HL-60 (cell line): Measurements from ENCODE around the gene NANOS2.

Experiments used
- DNase-seq, 2 experiments: peaks; one replicate each; pipeline ENCODE4 v3.0.0-alpha.2; 2010 to 2020; ENCODE audit warnings: low read depth in 1 of 2, low spot score in 1 of 2
- H3K27ac ChIP-seq: fragments of 250-450 bp; sonication (Bioruptor Pico); replicated peaks from 2 replicates; pipeline ENCODE4 v1.5.1; 2020; ENCODE audit warnings: mild to moderate bottlenecking, moderate library complexity
- H3K27me3 ChIP-seq: fragments of 250-450 bp; sonication (Bioruptor Pico); 2 replicates; pipeline ENCODE4 v1.5.1; 2021; ENCODE audit warnings: mild to moderate bottlenecking, moderate library complexity; ENCODE audit not compliant: insufficient read depth, poor library complexity, severe bottlenecking
- H3K4me3 ChIP-seq: replicated peaks from 2 replicates; pipeline ENCODE4 v1.5.1; 2011; ENCODE audit warnings: mild to moderate bottlenecking, control low read depth, low read length; ENCODE audit not compliant: insufficient read depth
- GABPA ChIP-seq: IDR thresholded peaks from 2 replicates; pipeline ENCODE4 v1.6.1; 2012; ENCODE audit warnings: low read depth
- POLR2AphosphoS5 ChIP-seq: IDR thresholded peaks from 2 replicates; pipeline ENCODE4 v1.6.1; 2012; ENCODE audit warnings: low read depth
- SPI1 ChIP-seq: IDR thresholded peaks from 2 replicates; pipeline ENCODE4 v1.6.1; 2012; ENCODE audit warnings: low read depth, mild to moderate bottlenecking, borderline replicate concordance
- TF ChIP-seq, protein P1 (sequence below): IDR thresholded peaks from one replicate; pipeline ENCODE4 v1.5.1; 2011; ENCODE audit warnings: low read length, control low read depth, inconsistent platforms; ENCODE audit not compliant: insufficient read depth
- TF ChIP-seq, protein P2 (sequence below): IDR thresholded peaks from 2 replicates; pipeline ENCODE4 v1.6.1; 2012; ENCODE audit warnings: low read depth; ENCODE audit not compliant: insufficient replicate concordance

NANOS2 gene

DNA sequence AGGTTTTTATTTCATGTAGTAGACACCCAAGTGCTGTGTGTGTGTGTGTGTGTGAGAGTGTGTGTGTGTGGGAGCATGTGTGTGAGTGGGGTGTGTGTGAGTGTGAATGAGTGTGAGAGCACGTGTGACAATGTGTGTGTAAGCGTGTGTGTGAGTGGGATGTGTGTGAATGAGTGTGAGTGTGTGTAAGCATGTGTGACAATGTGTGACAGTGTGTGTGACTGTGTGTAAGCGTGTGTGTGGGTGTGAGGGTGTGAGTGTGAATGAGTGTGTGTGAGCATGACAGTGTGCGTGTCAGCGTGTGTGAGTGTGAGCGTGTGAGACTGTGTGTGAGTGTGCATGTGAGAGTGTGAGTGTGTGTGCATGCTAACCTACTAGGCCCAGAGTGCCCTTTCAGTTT, 43.7 kb upstream of the NANOS2 start:
- TF ChIP-seq, protein P1, sequence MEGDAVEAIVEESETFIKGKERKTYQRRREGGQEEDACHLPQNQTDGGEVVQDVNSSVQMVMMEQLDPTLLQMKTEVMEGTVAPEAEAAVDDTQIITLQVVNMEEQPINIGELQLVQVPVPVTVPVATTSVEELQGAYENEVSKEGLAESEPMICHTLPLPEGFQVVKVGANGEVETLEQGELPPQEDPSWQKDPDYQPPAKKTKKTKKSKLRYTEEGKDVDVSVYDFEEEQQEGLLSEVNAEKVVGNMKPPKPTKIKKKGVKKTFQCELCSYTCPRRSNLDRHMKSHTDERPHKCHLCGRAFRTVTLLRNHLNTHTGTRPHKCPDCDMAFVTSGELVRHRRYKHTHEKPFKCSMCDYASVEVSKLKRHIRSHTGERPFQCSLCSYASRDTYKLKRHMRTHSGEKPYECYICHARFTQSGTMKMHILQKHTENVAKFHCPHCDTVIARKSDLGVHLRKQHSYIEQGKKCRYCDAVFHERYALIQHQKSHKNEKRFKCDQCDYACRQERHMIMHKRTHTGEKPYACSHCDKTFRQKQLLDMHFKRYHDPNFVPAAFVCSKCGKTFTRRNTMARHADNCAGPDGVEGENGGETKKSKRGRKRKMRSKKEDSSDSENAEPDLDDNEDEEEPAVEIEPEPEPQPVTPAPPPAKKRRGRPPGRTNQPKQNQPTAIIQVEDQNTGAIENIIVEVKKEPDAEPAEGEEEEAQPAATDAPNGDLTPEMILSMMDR, result no peak
- TF ChIP-seq, protein P2, sequence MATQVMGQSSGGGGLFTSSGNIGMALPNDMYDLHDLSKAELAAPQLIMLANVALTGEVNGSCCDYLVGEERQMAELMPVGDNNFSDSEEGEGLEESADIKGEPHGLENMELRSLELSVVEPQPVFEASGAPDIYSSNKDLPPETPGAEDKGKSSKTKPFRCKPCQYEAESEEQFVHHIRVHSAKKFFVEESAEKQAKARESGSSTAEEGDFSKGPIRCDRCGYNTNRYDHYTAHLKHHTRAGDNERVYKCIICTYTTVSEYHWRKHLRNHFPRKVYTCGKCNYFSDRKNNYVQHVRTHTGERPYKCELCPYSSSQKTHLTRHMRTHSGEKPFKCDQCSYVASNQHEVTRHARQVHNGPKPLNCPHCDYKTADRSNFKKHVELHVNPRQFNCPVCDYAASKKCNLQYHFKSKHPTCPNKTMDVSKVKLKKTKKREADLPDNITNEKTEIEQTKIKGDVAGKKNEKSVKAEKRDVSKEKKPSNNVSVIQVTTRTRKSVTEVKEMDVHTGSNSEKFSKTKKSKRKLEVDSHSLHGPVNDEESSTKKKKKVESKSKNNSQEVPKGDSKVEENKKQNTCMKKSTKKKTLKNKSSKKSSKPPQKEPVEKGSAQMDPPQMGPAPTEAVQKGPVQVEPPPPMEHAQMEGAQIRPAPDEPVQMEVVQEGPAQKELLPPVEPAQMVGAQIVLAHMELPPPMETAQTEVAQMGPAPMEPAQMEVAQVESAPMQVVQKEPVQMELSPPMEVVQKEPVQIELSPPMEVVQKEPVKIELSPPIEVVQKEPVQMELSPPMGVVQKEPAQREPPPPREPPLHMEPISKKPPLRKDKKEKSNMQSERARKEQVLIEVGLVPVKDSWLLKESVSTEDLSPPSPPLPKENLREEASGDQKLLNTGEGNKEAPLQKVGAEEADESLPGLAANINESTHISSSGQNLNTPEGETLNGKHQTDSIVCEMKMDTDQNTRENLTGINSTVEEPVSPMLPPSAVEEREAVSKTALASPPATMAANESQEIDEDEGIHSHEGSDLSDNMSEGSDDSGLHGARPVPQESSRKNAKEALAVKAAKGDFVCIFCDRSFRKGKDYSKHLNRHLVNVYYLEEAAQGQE, result no peak
- TF ChIP-seq SPI1 (no peak), GABPA (no peak), POLR2AphosphoS5 (no peak)
- no peak overlapping the region for H3K4me3 ChIP-seq
- no peak overlapping the region for H3K27ac ChIP-seq
- H3K27me3 ChIP-seq, result no peaks in the 10 kb centered on the region
- DNase-seq, result no peak

DNA sequence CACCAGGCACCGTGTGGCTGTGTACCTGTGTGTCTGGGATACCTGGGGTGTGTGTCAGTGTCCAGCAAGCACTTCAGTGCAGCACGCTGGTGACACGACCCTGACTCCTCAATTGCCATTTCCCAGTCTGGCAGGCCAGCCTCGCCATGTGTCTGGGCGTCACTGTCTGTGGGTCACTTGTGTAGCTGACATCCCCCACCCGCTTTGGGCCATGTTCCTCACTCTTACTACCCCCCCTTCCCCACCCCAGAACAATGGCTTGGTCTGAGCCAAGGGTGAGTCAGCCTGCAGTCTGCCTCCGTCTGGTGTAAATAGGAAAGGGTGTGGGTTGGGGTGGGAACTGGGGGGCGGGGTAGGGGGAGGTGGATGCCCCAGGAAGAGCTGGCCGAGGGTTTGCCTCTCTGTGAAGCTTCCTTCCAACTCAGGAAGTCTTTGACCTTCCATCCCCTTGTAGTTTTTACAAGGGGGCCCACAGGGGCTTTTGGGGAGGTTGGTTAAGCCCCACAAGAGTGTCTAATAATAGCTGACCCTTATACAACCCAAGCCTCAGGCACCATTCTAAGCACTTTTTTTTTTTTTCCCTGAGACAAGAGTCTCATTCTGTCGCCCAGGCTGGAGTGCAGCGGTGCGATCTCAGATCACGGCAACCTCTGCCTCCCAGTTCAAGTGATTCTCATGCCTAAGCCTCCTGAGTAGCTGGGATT, 41.5 kb upstream of the NANOS2 start:
- Histone ChIP-seq H3K27ac (no peak overlapping the region), H3K27me3 (no peaks in the 10 kb centered on the region), H3K4me3 (no peak overlapping the region)
- TF ChIP-seq, protein P1, result no peak
- TF ChIP-seq, protein P2, result no peak
- TF ChIP-seq GABPA (no peak), POLR2AphosphoS5 (no peak)
- DNase-seq, result no peak

DNA sequence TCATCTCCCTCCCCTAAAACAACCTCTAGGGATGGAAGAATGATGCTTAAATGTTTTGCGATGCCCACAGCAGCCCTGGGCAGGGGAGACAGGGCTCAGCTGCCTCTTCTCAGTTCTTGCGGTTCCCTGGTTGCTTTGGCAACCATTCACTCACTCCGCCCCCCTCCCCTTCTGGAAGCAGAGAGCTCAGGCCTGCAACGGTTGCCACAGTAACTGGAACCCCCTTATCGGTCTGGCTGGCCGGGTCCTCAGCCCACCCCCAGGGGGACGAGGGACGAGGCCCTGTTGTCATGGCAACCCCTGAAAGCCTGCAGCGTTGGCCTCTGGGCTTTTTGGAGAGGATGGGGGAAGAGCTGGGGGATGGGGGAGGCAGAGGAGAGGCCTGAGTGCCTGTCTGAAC, 39.6 kb upstream of the NANOS2 start:
- no peak for DNase-seq
- no peaks in the 10 kb centered on the region for H3K27me3 ChIP-seq
- no peak overlapping the region for H3K27ac ChIP-seq
- no peak for TF ChIP-seq POLR2AphosphoS5
- TF ChIP-seq GABPA, result no peak
- no peak for TF ChIP-seq SPI1
- TF ChIP-seq, protein P2, result no peak
- TF ChIP-seq, protein P1, result no peak
- H3K4me3 ChIP-seq, result no peak overlapping the region
